ENCODE measurements around the gene LBHD1. TPM values are rescaled to one million over a fixed set of nuclear protein-coding genes. Genes with fewer than 3 reads are reported as not detected.
"Not testable (repeated sequence)": the region's sequence is repeated elsewhere in the genome, so short reads cannot be mapped to it uniquely, and the experiment has no call there.

The LBHD1 gene
- total and polyA plus RNA-seq, 2 donors, result 4.0 to 14.0 TPM

DNA sequence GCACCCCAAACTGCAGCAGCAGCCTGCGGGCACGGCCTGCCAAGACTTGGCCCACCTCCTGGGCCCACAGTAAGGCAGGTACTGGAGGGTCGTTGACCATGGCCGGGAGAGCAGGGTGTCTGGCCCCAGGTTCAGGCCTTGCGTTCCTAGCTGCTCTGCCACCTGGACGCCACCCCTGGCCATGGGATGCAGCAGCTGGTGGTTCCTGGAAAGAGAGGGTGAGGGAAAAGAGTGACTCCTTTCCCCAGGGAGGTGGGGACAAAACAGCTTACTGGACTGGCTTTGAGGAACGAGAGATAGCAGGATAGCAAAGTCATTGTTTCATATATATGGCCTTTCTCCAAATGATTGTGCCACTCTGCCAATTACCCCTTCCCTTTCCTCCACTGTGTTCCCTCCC is 33.3 kb upstream of the LBHD1 start:
- Histone ChIP-seq H3K4me3 (ENCODE audit: low read length in 2 of 2) (peak overlapping the region; percentile 64 to 75), H3K36me3 (ENCODE audit: control insufficient read depth in 2 of 2, insufficient read depth in 2 of 2, low read length in 1 of 2) (peaks cover 9 to 17% of the 10 kb centered on the region in 2 donors), H3K9me3 (ENCODE audit: control insufficient read depth in 2 of 2, insufficient read depth in 1 of 2, low read length in 1 of 2) (no peaks in the 10 kb centered on the region), H3K27me3 (ENCODE audit: control insufficient read depth in 2 of 2, insufficient read depth in 1 of 2, low read length in 1 of 2) (no peaks in the 10 kb centered on the region), H3K27ac (ENCODE audit: low read depth in 1 of 2, low read length in 1 of 2) (peak overlapping the region in 1 of 2 donors; percentile 76), H3K4me1 (ENCODE audit: control insufficient read depth in 2 of 2, insufficient read depth in 2 of 2, low read length in 2 of 2) (peaks cover 22 to 48% of the 10 kb centered on the region in 2 donors)
- 78% methylated on average over 7 of the region's 7 CpGs for WGBS
- DNase-seq (ENCODE audit: low read depth in 6 of 9, low spot score in 9 of 9), result no peak

DNA sequence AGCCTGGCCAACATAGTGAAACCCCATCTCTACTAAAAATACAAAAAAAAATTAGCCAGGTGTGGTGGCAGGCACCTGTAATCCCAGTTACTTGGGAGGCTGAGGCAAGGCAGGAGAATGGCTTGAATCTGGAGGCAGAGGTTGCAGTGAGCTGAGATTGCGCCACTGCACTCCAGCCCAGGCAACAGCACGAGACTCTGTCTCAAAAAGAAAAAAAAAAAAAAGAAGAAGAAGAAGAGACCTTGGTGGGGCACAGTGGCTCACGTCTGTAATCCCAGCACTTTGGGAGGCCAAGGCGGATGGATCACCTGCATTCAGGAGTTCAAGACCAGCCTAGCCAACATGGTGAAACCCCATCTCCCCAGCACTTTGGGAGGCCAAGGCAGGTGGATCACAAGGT is 31.9 kb upstream of the LBHD1 start:
- peaks cover 18 to 36% of the 10 kb centered on the region in 2 donors for H3K4me1 ChIP-seq (ENCODE audit: control insufficient read depth in 2 of 2, insufficient read depth in 2 of 2, low read length in 2 of 2)
- H3K27ac ChIP-seq (ENCODE audit: low read depth in 1 of 2, low read length in 1 of 2); H3K27me3 ChIP-seq (ENCODE audit: control insufficient read depth in 2 of 2, insufficient read depth in 1 of 2, low read length in 1 of 2); H3K4me3 ChIP-seq (ENCODE audit: low read length in 2 of 2); H3K9me3 ChIP-seq (ENCODE audit: control insufficient read depth in 2 of 2, insufficient read depth in 1 of 2, low read length in 1 of 2); DNase-seq (ENCODE audit: low read depth in 6 of 9, low spot score in 9 of 9): not testable (repeated sequence)
- WGBS, result 97% methylated on average over 4 of the region's 4 CpGs
- H3K36me3 ChIP-seq (ENCODE audit: control insufficient read depth in 2 of 2, insufficient read depth in 2 of 2, low read length in 1 of 2), result peaks cover 9 to 12% of the 10 kb centered on the region in 2 donors

DNA sequence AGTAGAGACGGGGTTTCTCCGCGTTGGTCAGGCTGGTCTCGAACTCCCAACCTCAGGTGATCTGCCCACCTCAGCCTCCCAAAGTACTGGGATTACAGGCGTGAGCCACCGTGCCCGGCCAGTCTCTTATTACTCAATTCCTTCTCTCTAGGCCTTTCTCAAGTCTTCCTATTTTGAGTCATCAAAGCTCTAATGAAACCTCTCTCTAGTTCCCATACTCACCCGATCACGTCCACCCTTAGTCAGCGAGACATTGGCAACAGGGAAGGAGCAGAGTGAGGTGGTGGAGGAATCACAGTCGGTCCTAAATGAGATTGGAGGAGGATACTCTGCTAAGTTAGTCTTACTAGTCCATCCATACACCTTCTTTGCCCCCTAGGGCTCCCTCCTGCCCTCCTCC is 30.2 kb upstream of the LBHD1 start:
- Histone ChIP-seq H3K27ac (ENCODE audit: low read depth in 1 of 2, low read length in 1 of 2) (no peak overlapping the region), H3K9me3 (ENCODE audit: control insufficient read depth in 2 of 2, insufficient read depth in 1 of 2, low read length in 1 of 2) (no peaks in the 10 kb centered on the region), H3K36me3 (ENCODE audit: control insufficient read depth in 2 of 2, insufficient read depth in 2 of 2, low read length in 1 of 2) (peaks cover 9 to 12% of the 10 kb centered on the region in 2 donors), H3K27me3 (ENCODE audit: control insufficient read depth in 2 of 2, insufficient read depth in 1 of 2, low read length in 1 of 2) (no peaks in the 10 kb centered on the region), H3K4me1 (ENCODE audit: control insufficient read depth in 2 of 2, insufficient read depth in 2 of 2, low read length in 2 of 2) (peaks cover 7 to 20% of the 10 kb centered on the region in 2 donors), H3K4me3 (ENCODE audit: low read length in 2 of 2) (no peak overlapping the region)
- DNase-seq (ENCODE audit: low read depth in 6 of 9, low spot score in 9 of 9), result no peak
- WGBS, result 94% methylated on average over 11 of the region's 11 CpGs

DNA sequence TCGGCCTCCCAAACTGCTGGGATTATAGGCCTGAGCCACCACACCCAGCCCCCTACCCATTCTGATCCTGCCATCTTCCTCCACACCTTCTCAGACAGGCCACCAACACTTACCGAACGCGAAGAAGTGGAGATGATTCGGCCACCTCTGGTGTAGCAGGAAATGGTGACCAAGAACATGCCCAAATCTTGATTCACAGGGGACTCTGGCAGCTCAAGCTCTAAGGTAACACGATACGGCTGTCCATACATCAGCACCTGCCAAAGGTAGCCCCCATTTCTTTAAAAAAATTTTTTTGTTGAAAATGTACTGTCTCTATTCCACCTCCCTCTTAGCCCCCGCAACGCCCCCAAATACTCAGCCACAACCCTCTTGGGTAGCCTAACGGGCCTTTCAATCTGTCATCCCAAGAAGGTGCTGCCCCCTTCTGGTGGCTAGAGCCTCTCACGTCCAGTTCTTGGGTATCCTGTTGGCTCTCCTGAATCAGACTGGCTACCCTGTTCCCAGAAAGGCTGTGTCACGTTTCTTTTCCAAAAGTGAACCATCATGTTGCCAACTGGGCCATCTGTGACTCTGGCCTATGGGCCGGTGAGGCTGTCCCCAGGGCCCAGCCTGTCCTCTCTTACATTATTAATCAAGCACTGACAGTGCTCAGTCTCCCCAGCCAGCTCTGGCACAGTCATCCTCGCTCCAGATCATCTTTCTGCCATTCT is 22.5 kb upstream of the LBHD1 start:
- Histone ChIP-seq H3K4me1 (ENCODE audit: control insufficient read depth in 2 of 2, insufficient read depth in 2 of 2, low read length in 2 of 2) (no peaks in the 10 kb centered on the region), H3K27ac (ENCODE audit: low read depth in 1 of 2, low read length in 1 of 2) (no peak overlapping the region), H3K27me3 (ENCODE audit: control insufficient read depth in 2 of 2, insufficient read depth in 1 of 2, low read length in 1 of 2) (peaks cover 0 to 2% of the 10 kb centered on the region in 2 donors), H3K9me3 (ENCODE audit: control insufficient read depth in 2 of 2, insufficient read depth in 1 of 2, low read length in 1 of 2) (no peaks in the 10 kb centered on the region), H3K36me3 (ENCODE audit: control insufficient read depth in 2 of 2, insufficient read depth in 2 of 2, low read length in 1 of 2) (peaks cover 38 to 43% of the 10 kb centered on the region in 2 donors), H3K4me3 (ENCODE audit: low read length in 2 of 2) (no peak overlapping the region)
- WGBS, result 71% methylated on average over 14 of the region's 14 CpGs
- peak in 7 of 9 donors; percentile 41 to 85 (median 73) for DNase-seq (ENCODE audit: low read depth in 6 of 9, low spot score in 9 of 9)

DNA sequence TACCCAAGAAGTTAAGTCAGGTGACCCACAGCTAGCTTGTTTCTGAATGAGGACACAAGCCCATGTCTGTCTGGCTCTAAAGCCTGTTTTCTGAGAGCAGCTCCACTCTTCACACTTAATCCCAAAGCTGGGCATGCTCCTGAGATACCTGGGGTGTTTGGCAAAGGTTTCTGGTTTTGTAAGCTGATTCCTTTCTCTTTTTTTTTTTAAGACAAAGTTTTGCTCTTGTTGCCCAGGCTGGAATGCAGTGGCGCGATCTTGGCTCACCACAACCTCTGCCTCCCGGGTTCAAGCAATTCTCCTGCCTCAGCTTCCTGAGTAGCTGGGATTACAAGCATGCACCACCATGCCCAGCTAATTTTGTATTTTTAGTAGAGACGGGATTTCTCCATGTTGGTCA is 21.6 kb upstream of the LBHD1 start:
- not testable (repeated sequence) for H3K27ac ChIP-seq (ENCODE audit: low read depth in 1 of 2, low read length in 1 of 2); DNase-seq (ENCODE audit: low read depth in 6 of 9, low spot score in 9 of 9); H3K9me3 ChIP-seq (ENCODE audit: control insufficient read depth in 2 of 2, insufficient read depth in 1 of 2, low read length in 1 of 2); H3K4me3 ChIP-seq (ENCODE audit: low read length in 2 of 2); H3K4me1 ChIP-seq (ENCODE audit: control insufficient read depth in 2 of 2, insufficient read depth in 2 of 2, low read length in 2 of 2)
- Histone ChIP-seq H3K27me3 (ENCODE audit: control insufficient read depth in 2 of 2, insufficient read depth in 1 of 2, low read length in 1 of 2) (peaks cover 3 to 12% of the 10 kb centered on the region in 2 donors), H3K36me3 (ENCODE audit: control insufficient read depth in 2 of 2, insufficient read depth in 2 of 2, low read length in 1 of 2) (peaks cover 40 to 44% of the 10 kb centered on the region in 2 donors)
- WGBS, result 75% methylated on average over 4 of the region's 4 CpGs

DNA sequence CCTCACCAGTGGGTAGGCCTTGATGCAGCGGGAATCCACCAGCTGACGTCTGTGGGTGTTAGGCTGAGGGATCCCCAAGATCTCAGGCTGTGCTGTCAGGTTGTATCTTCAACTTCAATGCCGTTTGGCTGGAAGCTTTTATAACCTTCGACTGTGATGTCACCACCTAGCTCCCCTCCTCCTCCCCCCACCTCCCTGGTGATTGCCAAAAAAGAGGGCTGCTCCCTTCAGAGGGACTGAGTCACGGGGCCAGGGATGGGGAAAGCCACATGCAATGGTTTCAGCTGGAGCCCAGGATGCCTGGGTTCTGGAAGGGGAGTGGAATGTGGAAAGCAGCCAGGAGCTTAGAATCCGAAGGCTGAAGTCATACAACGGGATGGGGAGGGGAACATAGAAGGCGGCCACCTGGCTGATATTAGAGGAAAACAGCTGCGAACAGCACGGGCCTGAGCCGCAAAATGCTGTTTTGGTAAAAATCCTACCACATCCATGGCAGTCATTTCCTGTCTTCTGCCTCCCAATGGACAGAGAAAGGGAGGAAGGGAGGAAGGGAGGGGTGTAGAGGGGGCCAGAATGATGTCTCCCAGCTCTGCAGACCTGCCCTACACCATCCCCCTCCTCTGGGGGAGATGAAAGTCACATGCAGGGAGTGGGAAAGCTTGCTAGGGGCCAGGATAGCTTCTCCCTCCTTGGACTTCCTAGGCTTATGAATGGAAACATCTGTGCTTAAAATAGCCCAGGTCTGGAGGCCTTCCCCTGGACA is 17.5 kb upstream of the LBHD1 start, which contains the start of gene LRRN4CL:
TSS of gene LRRN4CL (minus strand) at position 110 of the 763 bp plus-strand sequence. CDS start 1,022 bp downstream, outside the sequence.
- H3K27ac ChIP-seq (ENCODE audit: low read depth in 1 of 2, low read length in 1 of 2), result no peak within 1 kb of the TSS
- peaks cover 40 to 44% of the 10 kb centered on the region in 2 donors for H3K36me3 ChIP-seq (ENCODE audit: control insufficient read depth in 2 of 2, insufficient read depth in 2 of 2, low read length in 1 of 2)
- no peaks in the 10 kb centered on the region for H3K9me3 ChIP-seq (ENCODE audit: control insufficient read depth in 2 of 2, insufficient read depth in 1 of 2, low read length in 1 of 2)
- H3K4me1 ChIP-seq (ENCODE audit: control insufficient read depth in 2 of 2, insufficient read depth in 2 of 2, low read length in 2 of 2), result peaks cover 0 to 4% of the 10 kb centered on the region in 2 donors
- H3K4me3 ChIP-seq (ENCODE audit: low read length in 2 of 2), result no peak within 1 kb of the TSS
- WGBS, result 95% methylated on average over 11 of the region's 11 CpGs
- peaks cover 18 to 34% of the 10 kb centered on the region in 2 donors for H3K27me3 ChIP-seq (ENCODE audit: control insufficient read depth in 2 of 2, insufficient read depth in 1 of 2, low read length in 1 of 2)
- DNase-seq (ENCODE audit: low read depth in 6 of 9, low spot score in 9 of 9), result no peak

DNA sequence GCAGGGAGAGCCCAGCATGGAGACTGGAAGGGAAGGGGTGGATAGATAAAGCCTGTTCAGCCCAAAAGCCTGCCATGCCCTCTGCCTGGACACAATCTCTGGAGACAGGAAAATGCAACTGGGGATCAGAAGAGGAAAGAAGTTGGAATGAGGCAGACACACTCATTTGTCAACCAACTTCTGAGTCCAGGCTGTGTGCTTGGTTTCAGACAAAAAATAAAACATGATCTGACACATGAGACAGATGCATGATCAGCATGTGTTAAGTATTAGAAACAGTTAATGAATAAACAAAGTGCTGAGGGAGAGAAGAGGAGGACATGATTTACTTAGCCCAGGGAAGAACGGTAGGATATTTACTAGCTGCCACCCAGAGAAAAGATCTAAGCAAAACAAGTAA is 16.4 kb upstream of the LBHD1 start:
- Histone ChIP-seq H3K9me3 (ENCODE audit: control insufficient read depth in 2 of 2, insufficient read depth in 1 of 2, low read length in 1 of 2) (no peaks in the 10 kb centered on the region), H3K27me3 (ENCODE audit: control insufficient read depth in 2 of 2, insufficient read depth in 1 of 2, low read length in 1 of 2) (peaks cover 18 to 34% of the 10 kb centered on the region in 2 donors), H3K4me3 (ENCODE audit: low read length in 2 of 2) (no peak overlapping the region), H3K36me3 (ENCODE audit: control insufficient read depth in 2 of 2, insufficient read depth in 2 of 2, low read length in 1 of 2) (peaks cover 39% of the 10 kb centered on the region in 2 donors), H3K4me1 (ENCODE audit: control insufficient read depth in 2 of 2, insufficient read depth in 2 of 2, low read length in 2 of 2) (peaks cover 0 to 4% of the 10 kb centered on the region in 2 donors), H3K27ac (ENCODE audit: low read depth in 1 of 2, low read length in 1 of 2) (no peak overlapping the region)
- WGBS, result 90% methylated on average over 1 of the region's 1 CpG
- no peak for DNase-seq (ENCODE audit: low read depth in 6 of 9, low spot score in 9 of 9)

DNA sequence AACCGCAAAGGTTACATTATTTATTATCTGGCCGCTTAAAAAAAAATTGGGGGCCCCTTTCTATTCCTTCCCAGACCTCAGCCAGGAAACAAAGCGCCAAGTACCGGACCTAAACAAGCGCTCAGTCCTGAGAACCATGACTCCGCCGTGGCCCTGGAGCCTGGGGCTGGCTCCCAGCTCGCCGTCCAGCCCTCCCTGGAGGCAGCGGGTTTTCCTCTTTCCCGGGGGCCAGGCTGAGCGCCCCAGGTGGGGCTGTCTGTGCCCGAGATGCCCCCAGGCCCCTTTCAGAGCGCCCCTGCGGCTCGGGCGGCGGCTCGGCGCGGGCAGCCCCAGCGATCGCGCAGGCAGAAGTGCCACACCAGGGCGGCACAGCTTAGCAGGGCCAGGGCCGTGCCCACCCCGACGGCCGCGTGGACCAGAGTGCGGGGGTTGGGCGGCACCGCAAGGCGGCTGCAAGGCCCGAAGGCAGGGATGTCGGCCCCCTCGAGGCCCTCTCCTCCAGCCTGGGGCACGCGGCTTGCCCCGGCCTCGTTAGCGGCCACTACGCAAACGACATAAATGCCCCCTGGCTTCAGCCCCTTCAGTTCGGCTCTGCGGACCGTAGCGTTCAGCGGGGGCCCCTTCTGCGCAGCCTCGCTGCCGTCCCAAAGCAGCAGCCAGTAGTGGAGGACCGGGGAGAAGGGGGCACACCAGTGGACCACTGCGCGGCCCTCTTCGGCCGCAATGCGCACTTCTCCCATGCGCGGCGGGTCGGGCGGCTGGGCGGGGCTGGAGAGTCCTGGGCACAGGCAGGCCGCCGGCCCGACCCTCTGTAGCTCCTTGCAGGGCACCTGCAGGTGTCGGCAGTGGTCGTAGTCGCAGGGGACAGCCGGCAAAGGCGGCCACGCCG is 15.7 kb upstream of the LBHD1 start:
- no peak overlapping the region for H3K4me3 ChIP-seq (ENCODE audit: low read length in 2 of 2)
- peaks cover 18 to 34% of the 10 kb centered on the region in 2 donors for H3K27me3 ChIP-seq (ENCODE audit: control insufficient read depth in 2 of 2, insufficient read depth in 1 of 2, low read length in 1 of 2)
- no peak for DNase-seq (ENCODE audit: low read depth in 6 of 9, low spot score in 9 of 9)
- 38% methylated on average over 74 of the region's 74 CpGs for WGBS
- H3K27ac ChIP-seq (ENCODE audit: low read depth in 1 of 2, low read length in 1 of 2), result no peak overlapping the region
- H3K4me1 ChIP-seq (ENCODE audit: control insufficient read depth in 2 of 2, insufficient read depth in 2 of 2, low read length in 2 of 2), result peaks cover 0 to 4% of the 10 kb centered on the region in 2 donors
- no peaks in the 10 kb centered on the region for H3K9me3 ChIP-seq (ENCODE audit: control insufficient read depth in 2 of 2, insufficient read depth in 1 of 2, low read length in 1 of 2)
- peaks cover 31% of the 10 kb centered on the region in 2 donors for H3K36me3 ChIP-seq (ENCODE audit: control insufficient read depth in 2 of 2, insufficient read depth in 2 of 2, low read length in 1 of 2)

All from thymus (tissue), 11 donors.